Measurements from ENCODE around the gene NFIB. TPM values are rescaled to one million over a fixed set of nuclear protein-coding genes. Genes with fewer than 3 reads are reported as not detected.

The NFIB gene
- total and polyA plus RNA-seq, 2 of the 13 experiments (the other 11 are each of a cell fraction or from before 2014, with no cell fraction given): 0.98 to 4.6 TPM

GRCh38 chr9:14083366-14083765 lies 230.6 kb downstream of the NFIB start:
- Histone ChIP-seq H3K27me3 (ENCODE audit: control insufficient read depth in 1 of 2, insufficient read depth in 2 of 2, low read length in 2 of 2) (no peaks in the 10 kb centered on the region), H3K4me1 (ENCODE audit: insufficient read depth, low read length) (no peaks in the 10 kb centered on the region), H3K4me2 (ENCODE audit: low read depth, low read length) (no peak overlapping the region), H3K79me2 (ENCODE audit: insufficient read depth, low read length) (no peaks in the 10 kb centered on the region), H3K4me3 (replicated peaks in 1 of 3; ENCODE audit: insufficient read depth in 1 of 3, low read depth in 2 of 3, low read length in 3 of 3) (no peak overlapping the region), H3K27ac (ENCODE audit: extremely low read length, insufficient read depth, low read length) (no peak overlapping the region), H2AFZ (ENCODE audit: low read length) (no peak overlapping the region), H3K9me3 (ENCODE audit: low read length) (no peaks in the 10 kb centered on the region), H3K9ac (ENCODE audit: insufficient read depth, low read depth, low read length) (no peak overlapping the region), H3K36me3 (replicated peaks in 1 of 2; ENCODE audit: control insufficient read depth in 1 of 2, insufficient read depth in 2 of 2, low read length in 2 of 2) (no peaks in the 10 kb centered on the region), H4K20me1 (ENCODE audit: insufficient read depth, low read length) (no peaks in the 10 kb centered on the region)
- POLR2A ChIA-PET: no interaction called here
- WGBS (ENCODE audit: low lambda C conversion rate): 100% methylated on average over 1 of the region's 1 CpG
- CTCF ChIA-PET (ENCODE audit: low intra/inter-chr PET ratio, low total read pairs): no interaction called here
- BruUV-seq (replicated peaks): no TSS peak
- FAIRE-seq (no peak), ATAC-seq (no peak), DNase-seq (ENCODE audit: low spot score) (no peak)
- TF ChIP-seq ZNF484 (CRISPR knock-in tag; IDR thresholded peaks at IDR 0.05; ENCODE audit: borderline replicate concordance, low read depth) (no peak), SRSF4 (IDR thresholded peaks at IDR 0.05; ENCODE audit: low read depth, low read length, poor library complexity, severe bottlenecking) (no peak), GMEB2 (CRISPR knock-in tag; IDR thresholded peaks at IDR 0.05; ENCODE audit: low read depth) (no peak), SATB2 (CRISPR knock-in tag; IDR thresholded peaks at IDR 0.05) (no peak), CREB3 (CRISPR knock-in tag; IDR thresholded peaks at IDR 0.05) (no peak), ZNF619 (CRISPR knock-in tag; IDR thresholded peaks at IDR 0.05) (no peak), SIX4 (CRISPR knock-in tag; IDR thresholded peaks at IDR 0.05) (no peak), RBM22 (optimal IDR thresholded peaks at IDR 0.05; ENCODE audit: low read length) (no peak)
- intact Hi-C loops (cut with micrococcal nuclease; ENCODE audit: unreplicated experiment): no loop called here
- in situ Hi-C loops (cut with HindIII; ENCODE audit: extremely low pct_ligation_motif_present, low pct_unique_long_range_greater_than_20kb): no loop called here

Measured in HepG2 (cell line).